ENCODE measurements around the gene METTL9.

- TF ChIP-seq POLR2AphosphoS5 (IDR thresholded peaks at IDR 0.05; ENCODE audit: low read depth, low read length) (no peak), TAF1 (IDR thresholded peaks at IDR 0.05; ENCODE audit: borderline replicate concordance, insufficient read depth, low read length) (no peak), SIN3A (IDR thresholded peaks at IDR 0.05; ENCODE audit: borderline replicate concordance, insufficient read depth, low read length) (no peak), REST (IDR thresholded peaks at IDR 0.05; ENCODE audit: insufficient read depth in 1 of 2, low read depth in 2 of 2, low read length in 2 of 2) (no peak)
Measured at GRCh38 chr16:21698169-21699032, 99.0 kb downstream of the METTL9 start.

Data from PFSK-1 (cell line).